MM.1S (cell line): ENCODE data around the gene TMEM182.
A peak's percentile ranks its signal among the peaks of the same experiment; 100 is the strongest.

Source experiments
- DNase-seq: peaks from one replicate; pipeline ENCODE4 v3.0.0-alpha.2; 2015
- H2AFZ ChIP-seq: fragments of 300-600 bp; sonication (generic); 2 replicates; pipeline ENCODE4 v1.6.0; 2016; ENCODE audit warnings: antibody characterized with exemption, low read length
- H3F3A ChIP-seq: fragments of 300-600 bp; sonication (generic); 2 replicates; pipeline ENCODE4 v1.6.1; 2016; ENCODE audit warnings: mild to moderate bottlenecking, antibody characterized with exemption, low read length, moderate library complexity, mixed read lengths; ENCODE audit not compliant: insufficient read depth
- H3K27ac ChIP-seq: fragments of 300-600 bp; sonication (generic); 2 replicates; pipeline ENCODE4 v1.5.1; 2016; ENCODE audit warnings: mild to moderate bottlenecking, low read length
- H3K27me3 ChIP-seq: fragments of 300-600 bp; sonication (generic); replicated peaks from 2 replicates; pipeline ENCODE4 v1.6.0; 2016; ENCODE audit warnings: low read length; ENCODE audit not compliant: insufficient read depth
- H3K36me3 ChIP-seq: fragments of 300-600 bp; sonication (generic); replicated peaks from 2 replicates; pipeline ENCODE4 v1.6.1; 2016; ENCODE audit warnings: mild to moderate bottlenecking, low read length, mixed read lengths; ENCODE audit not compliant: insufficient read depth
- H3K4me1 ChIP-seq: fragments of 300-600 bp; sonication (generic); 2 replicates; pipeline ENCODE4 v1.6.1; 2016; ENCODE audit warnings: low read length, mixed read lengths
- H3K4me2 ChIP-seq: fragments of 300-600 bp; sonication (generic); 2 replicates; pipeline ENCODE4 v1.6.0; 2016; ENCODE audit warnings: low read depth, low read length
- H3K4me3 ChIP-seq: fragments of 300-600 bp; sonication (generic); 2 replicates; pipeline ENCODE4 v1.5.1; 2016; ENCODE audit warnings: low read length, mixed read lengths
- H3K79me2 ChIP-seq: fragments of 300-600 bp; sonication (generic); 2 replicates; pipeline ENCODE4 v1.6.1; 2016; ENCODE audit warnings: mixed run types, low read length, mixed read lengths
- H3K9ac ChIP-seq: fragments of 300-600 bp; sonication (generic); 2 replicates; pipeline ENCODE4 v1.6.1; 2016; ENCODE audit warnings: low read length, mixed read lengths
- H3K9me2 ChIP-seq: fragments of 300-600 bp; sonication (generic); replicated peaks from 2 replicates; pipeline ENCODE4 v1.6.1; 2016; ENCODE audit warnings: mild to moderate bottlenecking, low read length, mixed read lengths; ENCODE audit not compliant: insufficient read depth
- H3K9me3 ChIP-seq: fragments of 300-600 bp; sonication (generic); replicated peaks from 2 replicates; pipeline ENCODE4 v1.6.1; 2016; ENCODE audit warnings: mild to moderate bottlenecking, low read length, mixed read lengths; ENCODE audit not compliant: insufficient read depth
- H4K20me1 ChIP-seq: fragments of 300-600 bp; sonication (generic); 2 replicates; pipeline ENCODE4 v1.6.1; 2016; ENCODE audit warnings: mild to moderate bottlenecking, low read length, moderate library complexity, mixed read lengths; ENCODE audit not compliant: insufficient read depth
- CTCF ChIP-seq: fragments of 300-600 bp; sonication (generic); IDR thresholded peaks from 2 replicates; pipeline ENCODE4 v1.5.1; 2016; ENCODE audit warnings: antibody characterized with exemption, low read length, mixed read lengths
- EZH2 ChIP-seq: fragments of 300-600 bp; sonication (generic); optimal IDR thresholded peaks from 2 replicates; pipeline ENCODE3; 2017; ENCODE audit warnings: low read depth, mild to moderate bottlenecking, antibody characterized with exemption, low read length, mixed read lengths
- EZH2phosphoT487 ChIP-seq: fragments of 300-600 bp; sonication (generic); IDR thresholded peaks from 2 replicates; pipeline ENCODE4 v1.6.1; 2018; ENCODE audit warnings: antibody characterized with exemption, low read length

The TMEM182 gene

GRCh38 chr2:102743259-102743658 is 18.6 kb upstream of the TMEM182 start:
- no peaks in the 10 kb centered on the region for H3K36me3 ChIP-seq

GRCh38 chr2:102748107-102748506 is 13.7 kb upstream of the TMEM182 start:
- no peaks in the 10 kb centered on the region for H3K9me3 ChIP-seq
- DNase-seq = no peak
- H3F3A ChIP-seq = no peaks in the 10 kb centered on the region
- no peak overlapping the region for H3K4me2 ChIP-seq
- H3K9me2 ChIP-seq = no peaks in the 10 kb centered on the region
- no peak for TF ChIP-seq EZH2phosphoT487
- no peak for TF ChIP-seq CTCF
- TF ChIP-seq EZH2 = no peak
- no peak overlapping the region for H2AFZ ChIP-seq
- no peaks in the 10 kb centered on the region for H4K20me1 ChIP-seq
- no peaks in the 10 kb centered on the region for H3K4me1 ChIP-seq
- no peak overlapping the region for H3K4me3 ChIP-seq
- no peaks in the 10 kb centered on the region for H3K79me2 ChIP-seq
- H3K9ac ChIP-seq = no peak overlapping the region
- H3K36me3 ChIP-seq = no peaks in the 10 kb centered on the region
- H3K27me3 ChIP-seq = no peaks in the 10 kb centered on the region
- H3K27ac ChIP-seq = no peak overlapping the region

More at GRCh38 chr2:102743259-102743658, 18.6 kb upstream of the TMEM182 start:
- no peaks in the 10 kb centered on the region for H3F3A ChIP-seq
- H3K4me2 ChIP-seq = no peak overlapping the region
- TF ChIP-seq CTCF (no peak), EZH2phosphoT487 (no peak), EZH2 (no peak)
- no peak for DNase-seq
- no peaks in the 10 kb centered on the region for H3K9me2 ChIP-seq
- H3K9me3 ChIP-seq = no peaks in the 10 kb centered on the region
- H3K79me2 ChIP-seq = no peaks in the 10 kb centered on the region
- H2AFZ ChIP-seq = no peak overlapping the region
- no peaks in the 10 kb centered on the region for H3K4me1 ChIP-seq
- H3K27me3 ChIP-seq = no peaks in the 10 kb centered on the region
- H3K4me3 ChIP-seq = no peak overlapping the region
- no peak overlapping the region for H3K9ac ChIP-seq
- no peak overlapping the region for H3K27ac ChIP-seq
- no peaks in the 10 kb centered on the region for H4K20me1 ChIP-seq

- H3K4me2 ChIP-seq = no peak overlapping the region
- no peaks in the 10 kb centered on the region for H3K9me3 ChIP-seq
- H3F3A ChIP-seq = no peaks in the 10 kb centered on the region
- no peaks in the 10 kb centered on the region for H3K79me2 ChIP-seq
- no peak overlapping the region for H3K27ac ChIP-seq
- peak; percentile 15 for DNase-seq
- no peak overlapping the region for H2AFZ ChIP-seq
- no peaks in the 10 kb centered on the region for H3K36me3 ChIP-seq
- H4K20me1 ChIP-seq = no peaks in the 10 kb centered on the region
- no peaks in the 10 kb centered on the region for H3K9me2 ChIP-seq
- no peak for TF ChIP-seq EZH2phosphoT487
- no peak for TF ChIP-seq EZH2
- no peak for TF ChIP-seq CTCF
- no peaks in the 10 kb centered on the region for H3K27me3 ChIP-seq
- no peak overlapping the region for H3K4me3 ChIP-seq
- no peak overlapping the region for H3K9ac ChIP-seq
- no peaks in the 10 kb centered on the region for H3K4me1 ChIP-seq
These were observed 11.9 kb upstream of the TMEM182 start for GRCh38 chr2:102749938-102750337.
